Osteoblast (primary cell): ENCODE results near the gene FAM83E. TPM values are rescaled to one million over a fixed set of nuclear protein-coding genes. Genes with fewer than 3 reads are reported as not detected.
"Not testable (repeated sequence)": the region's sequence is repeated elsewhere in the genome, so short reads cannot be mapped to it uniquely, and the experiment has no call there.

ENCODE experiments used
- DNase-seq: peaks from one replicate; pipeline ENCODE4 v3.0.0; 2011; ENCODE audit warnings: low spot score, mixed read lengths; ENCODE audit not compliant: insufficient read length; ENCODE audit errors: missing footprints
- H2AFZ ChIP-seq: 2 replicates; pipeline ENCODE4 v1.6.0; 2011; ENCODE audit warnings: mild to moderate bottlenecking, low read length
- H3K27ac ChIP-seq: 2 replicates; pipeline ENCODE4 v1.5.1; 2011; ENCODE audit warnings: mild to moderate bottlenecking, low read depth, low read length, moderate library complexity
- H3K27me3 ChIP-seq: 2 replicates; pipeline ENCODE4 v1.6.0; 2012; ENCODE audit warnings: mild to moderate bottlenecking, control low read depth, inconsistent platforms, low read length, moderate library complexity; ENCODE audit not compliant: insufficient read depth
- H3K36me3 ChIP-seq: 2 replicates; pipeline ENCODE4 v1.5.1; 2011; ENCODE audit warnings: mild to moderate bottlenecking, low read length, control low read depth, moderate library complexity; ENCODE audit not compliant: insufficient read depth
- H3K4me1 ChIP-seq: 2 replicates; pipeline ENCODE4 v1.5.1; 2011; ENCODE audit warnings: mild to moderate bottlenecking, low read length, control low read depth, moderate library complexity; ENCODE audit not compliant: insufficient read depth
- H3K4me2 ChIP-seq: 2 replicates; pipeline ENCODE4 v1.6.0; 2011; ENCODE audit warnings: mild to moderate bottlenecking, low read length; ENCODE audit not compliant: insufficient read depth
- H3K4me3 ChIP-seq: fragments of 200-600 bp; sonication (generic); 3 replicates; pipeline ENCODE4 v1.5.1; 2012; ENCODE audit warnings: mild to moderate bottlenecking, low read length, inconsistent platforms; ENCODE audit not compliant: insufficient read depth
- H3K79me2 ChIP-seq: 2 replicates; pipeline ENCODE4 v1.6.0; 2012; ENCODE audit warnings: mild to moderate bottlenecking, low read length, control low read depth, inconsistent platforms; ENCODE audit not compliant: insufficient read depth
- H3K9me3 ChIP-seq: 2 replicates; pipeline ENCODE4 v1.5.1; 2011; ENCODE audit warnings: low read depth, low read length, control low read depth
- H4K20me1 ChIP-seq: 2 replicates; pipeline ENCODE4 v1.6.0; 2012; ENCODE audit warnings: mild to moderate bottlenecking, low read length, control low read depth; ENCODE audit not compliant: insufficient read depth
- total RNA-seq: library from RNA; depleted of rRNA; stranded (reverse); fragments of >200 nt; gene quantifications from 2 replicates; pipeline ENCODE4 v1.2.3, GENCODE V29; 2012
- TF ChIP-seq, protein P1 (sequence below): IDR thresholded peaks from 2 replicates; pipeline ENCODE4 v1.5.1; 2011; ENCODE audit warnings: mild to moderate bottlenecking, low read depth, low read length, moderate library complexity; ENCODE audit errors: extremely low read depth

FAM83E gene
- total RNA-seq, 1 donor, result not detected

DNA sequence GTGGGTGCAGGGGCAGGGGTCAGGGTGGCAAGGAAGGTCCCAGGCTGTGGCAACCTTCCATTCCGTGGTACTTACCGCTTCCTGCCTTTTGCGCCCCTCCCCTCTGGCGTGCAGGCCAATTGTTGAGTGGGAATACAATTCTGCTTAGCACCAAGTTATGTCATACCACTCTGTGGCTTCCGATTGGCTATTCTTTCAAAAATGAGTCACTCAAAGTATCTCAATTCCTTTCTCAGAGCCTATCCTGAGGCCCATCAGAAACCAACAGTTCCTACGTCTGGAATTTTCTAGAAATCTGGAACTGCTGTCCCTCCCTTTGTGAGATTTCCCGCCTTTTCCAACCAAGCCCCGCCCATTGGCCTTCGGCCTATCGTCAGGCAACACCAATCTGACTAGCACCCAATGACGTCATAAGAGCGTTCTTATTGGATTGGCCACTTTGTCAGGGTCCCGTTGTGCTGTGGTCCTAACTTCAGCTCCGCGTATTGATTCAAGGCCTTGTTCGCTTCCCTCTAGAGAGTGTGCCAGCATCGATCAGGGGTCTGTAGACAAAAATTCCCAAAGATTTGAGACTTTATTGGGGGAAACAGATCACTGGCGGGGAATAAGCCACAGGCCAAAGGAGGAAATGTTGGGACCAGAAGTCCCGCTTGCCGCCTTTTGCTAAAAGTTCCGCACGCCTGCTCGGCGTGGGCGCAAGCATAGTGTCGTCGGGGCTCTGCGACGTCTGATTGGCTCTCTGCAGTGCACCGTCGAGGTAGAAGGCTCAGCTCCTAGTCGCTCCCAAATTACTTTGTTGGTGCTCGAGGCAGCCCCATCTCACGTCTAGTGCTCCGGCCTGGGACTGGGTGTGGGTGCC is 46.2 kb upstream of the FAM83E start:
- H3K27me3 ChIP-seq, result peaks cover 2% of the 10 kb centered on the region
- no peaks in the 10 kb centered on the region for H3K79me2 ChIP-seq
- peak overlapping the region; percentile 64 for H3K4me2 ChIP-seq
- DNase-seq, result peak; percentile 99
- H2AFZ ChIP-seq, result peak overlapping the region; percentile 46
- H3K4me1 ChIP-seq, result peaks cover 15% of the 10 kb centered on the region
- H3K9me3 ChIP-seq, result no peaks in the 10 kb centered on the region
- peak overlapping the region; percentile 5 for H3K4me3 ChIP-seq
- no peaks in the 10 kb centered on the region for H3K36me3 ChIP-seq
- H3K27ac ChIP-seq, result peak overlapping the region; percentile 0
- TF ChIP-seq, protein P1, sequence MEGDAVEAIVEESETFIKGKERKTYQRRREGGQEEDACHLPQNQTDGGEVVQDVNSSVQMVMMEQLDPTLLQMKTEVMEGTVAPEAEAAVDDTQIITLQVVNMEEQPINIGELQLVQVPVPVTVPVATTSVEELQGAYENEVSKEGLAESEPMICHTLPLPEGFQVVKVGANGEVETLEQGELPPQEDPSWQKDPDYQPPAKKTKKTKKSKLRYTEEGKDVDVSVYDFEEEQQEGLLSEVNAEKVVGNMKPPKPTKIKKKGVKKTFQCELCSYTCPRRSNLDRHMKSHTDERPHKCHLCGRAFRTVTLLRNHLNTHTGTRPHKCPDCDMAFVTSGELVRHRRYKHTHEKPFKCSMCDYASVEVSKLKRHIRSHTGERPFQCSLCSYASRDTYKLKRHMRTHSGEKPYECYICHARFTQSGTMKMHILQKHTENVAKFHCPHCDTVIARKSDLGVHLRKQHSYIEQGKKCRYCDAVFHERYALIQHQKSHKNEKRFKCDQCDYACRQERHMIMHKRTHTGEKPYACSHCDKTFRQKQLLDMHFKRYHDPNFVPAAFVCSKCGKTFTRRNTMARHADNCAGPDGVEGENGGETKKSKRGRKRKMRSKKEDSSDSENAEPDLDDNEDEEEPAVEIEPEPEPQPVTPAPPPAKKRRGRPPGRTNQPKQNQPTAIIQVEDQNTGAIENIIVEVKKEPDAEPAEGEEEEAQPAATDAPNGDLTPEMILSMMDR, result no peak
- no peaks in the 10 kb centered on the region for H4K20me1 ChIP-seq

DNA sequence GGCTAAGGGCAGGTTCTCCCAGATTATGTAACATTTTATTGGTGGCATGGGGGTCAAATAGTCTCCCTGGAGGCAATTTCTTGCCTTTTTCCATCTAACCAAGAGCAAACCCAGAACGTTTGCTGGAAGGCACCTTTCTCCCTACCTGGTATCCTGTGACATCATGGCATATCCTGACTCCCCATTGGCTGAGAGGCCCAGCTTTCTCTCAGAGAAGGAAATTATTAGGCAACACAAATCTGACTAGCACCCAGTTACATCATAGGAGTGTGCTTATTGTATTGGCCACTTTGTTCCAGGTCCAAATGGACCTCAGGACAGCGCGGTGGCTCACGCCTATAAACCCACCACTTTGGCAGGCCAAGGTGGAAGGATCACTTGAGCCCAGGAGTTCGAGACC is 44.9 kb upstream of the FAM83E start:
- TF ChIP-seq, protein P1, result no peak
- Histone ChIP-seq H3K27me3 (no peaks in the 10 kb centered on the region), H4K20me1 (no peaks in the 10 kb centered on the region), H3K4me2 (no peak overlapping the region), H3K4me3 (no peak overlapping the region), H3K9me3 (no peaks in the 10 kb centered on the region), H3K27ac (no peak overlapping the region), H3K79me2 (no peaks in the 10 kb centered on the region), H2AFZ (no peak overlapping the region), H3K36me3 (no peaks in the 10 kb centered on the region), H3K4me1 (peaks cover 15% of the 10 kb centered on the region)
- peak; percentile 88 for DNase-seq

DNA sequence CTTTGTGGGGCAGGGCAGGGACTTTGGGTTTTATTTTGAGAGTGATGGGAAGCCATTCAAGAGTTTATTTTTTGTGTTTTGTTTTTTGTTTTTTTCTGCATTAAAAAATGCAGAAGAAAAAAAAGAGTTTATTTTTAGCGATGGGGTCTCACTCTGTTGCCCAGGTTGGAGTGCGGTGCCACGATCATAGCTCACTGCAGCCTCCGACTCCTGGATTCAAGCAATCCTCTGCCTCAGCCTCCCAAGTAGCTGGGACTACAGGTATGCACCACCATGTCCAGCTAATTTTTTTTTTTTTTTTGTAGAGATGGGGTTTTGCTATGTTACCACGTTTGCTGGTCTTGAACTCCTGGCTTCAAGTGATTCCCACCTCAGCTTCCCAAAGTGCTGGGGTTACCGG is 43.6 kb upstream of the FAM83E start:
- DNase-seq, result no peak
- peaks cover 15% of the 10 kb centered on the region for H3K4me1 ChIP-seq
- no peaks in the 10 kb centered on the region for H3K36me3 ChIP-seq
- no peaks in the 10 kb centered on the region for H3K27me3 ChIP-seq
- no peak overlapping the region for H3K27ac ChIP-seq
- H4K20me1 ChIP-seq, result no peaks in the 10 kb centered on the region
- H2AFZ ChIP-seq, result no peak overlapping the region
- no peak overlapping the region for H3K4me3 ChIP-seq
- H3K79me2 ChIP-seq, result no peaks in the 10 kb centered on the region
- TF ChIP-seq, protein P1, result no peak
- H3K9me3 ChIP-seq, result no peaks in the 10 kb centered on the region
- H3K4me2 ChIP-seq, result no peak overlapping the region

DNA sequence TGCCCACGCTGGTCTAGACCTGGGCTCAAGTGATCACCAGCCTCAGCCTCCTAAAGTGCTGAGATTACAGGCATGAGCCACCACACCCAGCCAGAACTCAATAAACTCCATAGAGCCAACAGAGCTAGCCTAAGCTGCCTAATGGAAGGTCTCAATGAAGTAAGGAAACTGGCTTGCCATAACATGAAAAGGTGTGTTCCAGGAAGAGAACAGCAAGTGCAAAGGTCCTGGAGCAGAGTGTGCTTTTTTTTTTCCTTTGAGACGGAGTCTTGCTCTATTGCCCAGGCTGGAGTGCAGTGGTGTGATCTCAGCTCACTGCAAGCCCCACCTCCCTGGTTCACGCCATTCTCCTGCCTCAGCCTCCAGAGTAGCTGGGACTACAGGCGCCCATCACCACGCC is 43.0 kb upstream of the FAM83E start:
- H3K79me2 ChIP-seq, H3K9me3 ChIP-seq, H3K4me3 ChIP-seq, H4K20me1 ChIP-seq, H3K4me2 ChIP-seq, H3K27me3 ChIP-seq, H2AFZ ChIP-seq, H3K36me3 ChIP-seq, DNase-seq, H3K27ac ChIP-seq: not testable (repeated sequence)
- H3K4me1 ChIP-seq, result peaks cover 15% of the 10 kb centered on the region
